Mammary epithelial cell (primary cell): ENCODE measurements around the gene TMEM139.

Experiments used
- EZH2 ChIP-seq: IDR thresholded peaks from 2 replicates; pipeline ENCODE4 v1.6.1; 2012; ENCODE audit warnings: low read length, inconsistent platforms, borderline replicate concordance
- TF ChIP-seq, protein P1 (sequence below), 2 donors: IDR thresholded peaks in 1 of 2; conservative IDR thresholded peaks in 1 of 2; 2 replicates each; pipeline ENCODE4 v1.5.1; 2011 to 2012; ENCODE audit warnings: inconsistent platforms in 2 of 2, low read length in 2 of 2, mild to moderate bottlenecking in 2 of 2, control low read depth in 1 of 2, low read depth in 1 of 2; ENCODE audit not compliant: insufficient read depth in 1 of 2; ENCODE audit errors: extremely low read depth in 1 of 2

GRCh38 chr7:143314127-143314526 lies 29.4 kb downstream of the TMEM139 start:
- TF ChIP-seq, protein P1, sequence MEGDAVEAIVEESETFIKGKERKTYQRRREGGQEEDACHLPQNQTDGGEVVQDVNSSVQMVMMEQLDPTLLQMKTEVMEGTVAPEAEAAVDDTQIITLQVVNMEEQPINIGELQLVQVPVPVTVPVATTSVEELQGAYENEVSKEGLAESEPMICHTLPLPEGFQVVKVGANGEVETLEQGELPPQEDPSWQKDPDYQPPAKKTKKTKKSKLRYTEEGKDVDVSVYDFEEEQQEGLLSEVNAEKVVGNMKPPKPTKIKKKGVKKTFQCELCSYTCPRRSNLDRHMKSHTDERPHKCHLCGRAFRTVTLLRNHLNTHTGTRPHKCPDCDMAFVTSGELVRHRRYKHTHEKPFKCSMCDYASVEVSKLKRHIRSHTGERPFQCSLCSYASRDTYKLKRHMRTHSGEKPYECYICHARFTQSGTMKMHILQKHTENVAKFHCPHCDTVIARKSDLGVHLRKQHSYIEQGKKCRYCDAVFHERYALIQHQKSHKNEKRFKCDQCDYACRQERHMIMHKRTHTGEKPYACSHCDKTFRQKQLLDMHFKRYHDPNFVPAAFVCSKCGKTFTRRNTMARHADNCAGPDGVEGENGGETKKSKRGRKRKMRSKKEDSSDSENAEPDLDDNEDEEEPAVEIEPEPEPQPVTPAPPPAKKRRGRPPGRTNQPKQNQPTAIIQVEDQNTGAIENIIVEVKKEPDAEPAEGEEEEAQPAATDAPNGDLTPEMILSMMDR (conservative IDR thresholded peaks at IDR 0.05 in 1 of 2, IDR thresholded peaks at IDR 0.05 in 1 of 2; ENCODE audit: extremely low read depth in 1 of 2, insufficient read depth in 1 of 2, low read depth in 1 of 2, low read length in 2 of 2): no peak
- TF ChIP-seq EZH2: no peak
